Measurements from ENCODE around the gene PTRH1.

The PTRH1 gene

DNA sequence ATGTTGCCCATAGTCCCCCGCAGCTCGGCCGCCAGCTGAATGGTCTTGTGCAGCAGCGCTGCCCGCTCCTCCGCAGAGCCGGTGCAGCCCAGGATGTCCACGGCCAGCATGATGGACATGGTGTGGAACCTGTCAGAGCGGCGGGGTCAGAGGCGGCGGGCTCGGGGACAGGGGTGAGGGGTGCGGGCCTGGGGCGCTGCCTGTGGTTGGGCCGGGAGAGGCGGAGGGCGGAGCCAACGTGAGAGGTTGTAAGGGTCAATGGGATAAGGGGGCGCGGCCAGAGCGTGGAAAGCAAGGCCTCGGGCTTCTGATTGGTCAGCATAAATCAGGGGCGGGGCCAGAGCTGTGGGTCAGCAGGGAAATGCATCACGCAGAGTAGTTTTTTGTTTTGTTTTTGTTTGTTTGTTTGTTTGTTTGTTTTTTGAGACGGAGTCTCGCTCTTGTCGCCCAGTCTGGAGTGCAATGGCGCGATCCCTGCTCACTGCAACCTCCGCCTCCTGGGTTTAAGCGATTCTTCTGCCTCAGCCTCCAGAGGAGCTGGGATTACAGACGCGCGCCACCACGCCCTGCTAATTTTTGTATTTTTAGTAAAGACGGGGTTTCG lies 26.5 kb upstream of the PTRH1 start:
- DNase-seq (ENCODE audit: low read depth) = no peak

DNA sequence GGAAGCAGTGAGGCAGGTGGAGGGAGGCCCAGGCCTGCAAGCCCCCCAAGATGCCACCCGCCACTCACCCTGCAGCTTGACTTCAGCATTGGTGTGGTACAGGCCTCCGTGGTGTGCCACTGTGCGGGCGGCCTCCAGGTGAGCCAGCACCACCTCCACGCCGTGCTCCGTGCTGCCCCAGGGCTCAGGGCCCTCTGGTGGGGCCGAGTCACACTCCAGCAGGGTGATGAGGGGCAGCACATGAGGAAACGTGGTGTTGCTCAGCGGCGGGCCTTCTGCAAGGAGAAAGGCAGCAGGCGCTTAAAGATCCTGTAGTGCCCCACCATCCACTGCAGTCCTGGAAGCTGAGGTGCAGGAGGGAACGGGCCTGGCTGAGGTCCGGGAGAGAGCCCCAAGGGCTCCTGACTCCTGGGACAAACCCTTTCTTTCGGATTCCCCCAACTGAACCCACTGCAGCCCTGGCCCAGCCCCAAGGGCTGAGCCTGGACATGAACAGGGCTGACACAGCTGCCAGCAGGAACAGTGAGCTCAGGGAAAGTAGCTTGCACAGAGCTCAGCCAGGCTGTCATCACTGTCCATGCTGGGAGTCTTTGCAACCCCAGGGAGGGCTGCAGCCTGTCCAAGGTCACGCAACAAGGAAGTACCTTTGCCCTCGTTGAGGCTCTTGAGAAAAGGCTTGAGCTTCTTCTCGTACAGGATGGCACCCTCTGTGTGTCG lies 24.3 kb upstream of the PTRH1 start:
- no peak for DNase-seq (ENCODE audit: low read depth)

DNA sequence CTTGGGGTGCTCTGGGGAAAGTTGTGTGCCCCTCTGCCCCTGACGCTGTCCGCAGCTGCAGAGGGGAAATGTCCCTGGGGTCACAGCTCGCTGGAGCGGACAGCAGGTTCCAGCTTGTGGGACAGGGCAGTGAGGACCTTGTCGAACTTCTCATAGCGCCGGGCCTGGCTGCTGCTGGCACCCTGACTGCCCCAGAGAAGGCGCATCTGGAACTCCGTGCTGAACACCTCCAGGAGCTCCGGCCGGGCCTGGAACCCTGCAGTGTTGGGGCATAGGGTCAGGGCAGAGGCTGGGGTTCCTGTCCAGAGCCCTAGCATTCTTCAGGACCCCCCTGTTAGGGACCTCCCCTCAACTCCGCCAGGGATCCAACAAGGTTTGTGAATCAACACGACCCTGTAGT lies 23.2 kb upstream of the PTRH1 start:
- DNase-seq (ENCODE audit: low read depth) = no peak

DNA sequence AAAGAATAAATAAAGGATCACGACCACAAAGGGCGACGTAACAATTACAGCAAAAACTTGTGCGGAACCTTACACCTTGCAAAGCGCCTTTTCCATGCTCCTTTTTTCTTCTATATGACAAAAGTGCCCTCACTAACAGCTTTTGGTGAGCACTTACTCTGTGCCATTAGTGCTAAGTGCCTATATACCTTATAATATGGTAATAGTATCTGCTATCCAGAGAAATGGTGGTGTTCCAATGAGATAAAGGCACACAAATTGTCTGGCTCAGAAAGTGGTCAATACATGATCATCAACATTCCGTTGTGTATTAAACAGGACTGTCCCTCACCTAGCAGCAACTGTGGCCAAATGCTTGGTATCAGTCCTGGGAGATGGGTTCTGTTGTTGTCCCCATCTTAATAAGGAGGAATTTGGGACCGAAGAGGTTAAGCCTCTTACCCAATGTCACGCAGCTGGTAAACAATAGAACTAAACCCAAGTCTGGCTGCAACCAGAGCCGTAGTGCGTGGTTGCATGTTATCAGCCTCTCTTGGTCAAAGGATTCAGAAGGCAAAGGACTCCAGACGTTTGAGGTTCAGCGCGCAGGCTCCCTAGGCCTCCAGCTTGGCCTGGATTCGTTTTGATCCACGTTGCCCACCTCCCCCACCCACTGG lies 20.2 kb upstream of the PTRH1 start:
- no peak for DNase-seq (ENCODE audit: low read depth)

DNA sequence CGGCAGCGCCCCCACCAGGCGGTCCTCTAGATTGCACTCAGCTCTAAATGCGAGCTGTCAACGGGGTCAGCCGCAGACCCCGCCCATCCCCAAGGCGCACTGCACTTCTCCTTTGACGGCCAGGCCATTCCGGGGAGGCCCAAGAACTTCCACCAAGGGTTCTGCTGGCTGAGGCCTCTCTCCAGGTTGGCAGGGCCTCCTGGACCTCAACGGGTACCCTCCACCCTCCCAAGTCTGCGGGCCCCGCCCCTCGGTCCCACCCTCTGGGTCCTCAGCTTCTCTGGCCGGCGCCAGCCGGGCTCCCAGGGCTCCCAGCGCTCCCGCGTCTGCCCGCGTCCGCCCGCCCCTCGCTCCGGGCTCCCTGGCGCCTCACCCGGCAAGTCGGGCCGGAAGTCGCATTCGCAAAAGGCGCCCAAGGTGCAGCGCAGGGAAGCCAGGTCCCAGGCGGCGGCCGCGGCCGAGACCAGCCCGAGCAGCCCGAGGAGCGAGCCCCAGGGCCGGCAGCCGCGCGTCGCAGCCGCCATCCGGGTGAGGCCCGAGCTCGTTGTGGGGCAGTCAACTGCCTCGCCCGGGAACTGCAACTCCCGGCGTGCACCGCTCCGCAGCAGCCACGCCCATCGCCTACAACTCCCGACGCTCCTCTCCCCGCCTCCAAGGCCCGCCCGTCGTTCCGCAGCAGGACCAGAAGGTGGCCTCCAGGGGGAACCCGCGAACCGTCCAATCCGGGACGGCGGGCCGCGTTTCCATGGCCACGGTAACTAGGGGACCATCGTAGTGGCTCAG lies 19.5 kb upstream of the PTRH1 start, which contains the start of gene TOR2A:
TOR2A (minus strand) TSS at position 548 of the 783 bp plus-strand sequence; CDS start at position 524, 24 bp downstream.
- DNase-seq (ENCODE audit: low read depth) = peak; percentile 71

DNA sequence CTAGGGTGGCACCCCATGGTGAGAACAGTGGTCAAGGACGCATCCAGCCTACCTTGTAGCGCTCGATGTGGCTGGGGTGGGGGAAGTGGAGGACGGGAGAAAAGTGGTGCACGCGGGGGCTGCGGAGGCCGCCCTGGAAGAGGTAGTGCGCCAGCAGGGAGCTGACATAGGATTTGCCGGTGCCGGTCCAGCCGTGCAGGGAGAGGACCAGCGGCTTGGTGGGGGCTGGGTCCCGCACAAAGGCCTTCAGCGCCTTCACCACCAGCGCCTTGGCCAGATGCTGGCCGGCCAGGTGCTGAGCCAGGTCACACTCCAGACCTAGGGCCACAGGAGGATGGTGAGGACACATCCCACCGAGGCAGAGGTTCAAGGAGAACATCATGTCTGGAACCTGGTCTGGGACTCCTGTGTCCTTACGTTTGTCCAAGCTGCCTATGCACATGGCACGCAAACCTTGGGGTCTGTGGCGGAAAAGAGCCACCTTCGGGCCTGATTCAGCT lies 18.8 kb upstream of the PTRH1 start:
- DNase-seq (ENCODE audit: low read depth) = no peak

DNA sequence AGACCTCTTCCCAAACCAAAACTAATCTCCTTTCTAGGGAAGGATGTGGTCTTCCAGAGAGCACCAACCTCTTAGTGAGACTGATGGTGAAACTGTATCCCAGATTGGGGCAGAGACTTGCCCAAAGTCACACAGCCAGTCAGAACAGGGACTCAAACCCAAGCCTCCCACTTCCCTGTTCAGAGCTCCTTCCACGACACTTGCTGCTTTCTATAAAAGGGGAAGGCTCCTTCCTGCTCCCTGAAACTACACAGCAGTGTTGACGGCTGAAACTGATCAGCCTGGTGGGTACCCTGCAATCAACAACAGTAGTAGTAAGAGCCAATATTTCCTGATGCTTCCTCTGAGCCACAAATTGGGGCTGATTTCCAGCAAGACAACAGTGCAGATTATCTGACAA lies 18.2 kb upstream of the PTRH1 start:
- DNase-seq (ENCODE audit: low read depth) = no peak

DNA sequence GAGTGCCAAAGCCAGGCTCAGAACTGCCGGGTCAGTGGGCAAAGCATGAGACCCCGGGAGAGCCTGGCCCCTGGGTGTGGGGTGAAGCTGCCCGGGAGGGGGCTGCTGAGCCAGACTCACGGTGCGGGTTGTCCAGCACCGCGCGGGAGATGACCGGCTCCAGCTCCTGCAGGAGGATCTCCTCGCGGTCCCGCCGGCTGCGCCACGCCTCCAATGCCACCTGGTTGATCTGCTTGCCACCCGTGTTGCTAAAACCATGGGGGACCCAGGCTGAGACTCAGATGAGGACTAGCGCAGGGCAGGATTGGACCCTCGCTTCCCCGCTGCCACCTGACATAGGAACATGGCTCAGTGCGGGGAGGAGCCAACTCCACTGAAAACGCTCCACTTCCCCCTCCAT lies 17.0 kb upstream of the PTRH1 start:
- DNase-seq (ENCODE audit: low read depth) = no peak

DNA sequence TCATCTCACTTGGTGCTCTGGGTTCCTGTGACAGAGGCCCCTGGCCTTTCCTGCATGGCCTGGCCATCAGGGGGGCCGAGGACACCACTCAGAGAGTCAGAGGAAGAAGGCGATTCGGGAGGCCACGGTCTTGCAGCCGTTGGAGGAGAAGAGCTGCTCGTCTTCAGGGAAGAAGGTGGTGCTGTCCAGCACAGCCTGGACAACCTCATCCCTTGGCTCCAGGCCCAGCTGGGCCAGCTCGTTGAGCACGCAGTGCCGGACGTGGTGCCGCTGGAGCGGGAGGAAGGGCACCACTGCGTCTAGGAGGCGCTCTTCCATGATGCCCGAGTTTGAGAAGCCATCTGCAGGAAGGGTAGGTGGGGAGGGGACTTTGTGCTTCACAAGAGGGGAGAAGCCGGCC lies 16.5 kb upstream of the PTRH1 start:
- DNase-seq (ENCODE audit: low read depth) = no peak

DNA sequence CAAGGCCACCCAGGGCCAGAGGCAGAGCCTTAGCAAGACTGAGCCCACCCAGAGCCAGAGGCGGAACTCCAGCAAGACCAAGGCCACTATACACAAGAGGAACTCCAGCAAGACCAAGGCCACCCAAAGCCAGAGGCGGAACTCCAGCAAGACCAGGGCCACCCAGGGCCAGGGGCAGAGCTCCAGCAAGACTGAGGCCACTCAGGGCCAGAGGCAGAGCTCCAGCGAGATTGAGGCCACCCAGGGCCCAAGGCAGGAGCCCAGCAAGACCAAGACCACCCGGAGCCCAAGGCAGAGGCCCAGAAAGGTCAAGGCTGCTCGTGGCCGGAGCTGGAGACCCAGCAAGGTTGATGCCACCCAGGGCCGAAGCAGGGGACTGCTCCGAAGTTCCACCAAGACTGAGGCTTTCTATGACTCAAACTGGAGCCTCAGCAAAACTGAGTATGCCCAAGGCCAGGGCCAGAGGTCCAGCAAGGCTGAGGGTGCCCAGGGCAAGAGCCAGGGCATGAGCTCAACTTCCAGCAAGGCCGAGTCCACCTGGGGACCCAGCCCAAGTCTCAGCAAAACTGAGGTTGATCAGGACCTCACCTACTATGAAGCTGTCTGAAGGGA lies 15.4 kb upstream of the PTRH1 start:
- no peak for DNase-seq (ENCODE audit: low read depth)

DNA sequence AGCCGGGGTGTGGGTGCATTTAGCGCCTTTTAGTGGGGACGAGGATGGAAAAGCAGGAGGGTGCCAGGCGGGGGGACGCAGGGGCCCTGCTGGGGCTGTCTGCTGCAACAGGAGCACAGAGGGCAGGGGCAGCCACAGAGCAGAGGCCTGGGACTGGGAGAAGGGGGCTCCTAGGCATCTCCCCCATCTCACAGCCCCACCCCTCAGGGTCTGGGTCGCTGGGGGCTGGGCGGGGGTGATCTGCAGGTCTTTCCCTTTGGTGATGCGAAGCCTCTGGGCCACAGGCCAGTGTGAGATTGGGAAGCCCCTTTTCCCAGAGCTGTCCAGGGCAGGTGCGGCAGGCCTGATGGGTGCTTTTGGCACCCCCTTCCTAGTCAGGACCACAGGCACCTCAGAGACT lies 14.8 kb upstream of the PTRH1 start:
- DNase-seq (ENCODE audit: low read depth) = no peak

DNA sequence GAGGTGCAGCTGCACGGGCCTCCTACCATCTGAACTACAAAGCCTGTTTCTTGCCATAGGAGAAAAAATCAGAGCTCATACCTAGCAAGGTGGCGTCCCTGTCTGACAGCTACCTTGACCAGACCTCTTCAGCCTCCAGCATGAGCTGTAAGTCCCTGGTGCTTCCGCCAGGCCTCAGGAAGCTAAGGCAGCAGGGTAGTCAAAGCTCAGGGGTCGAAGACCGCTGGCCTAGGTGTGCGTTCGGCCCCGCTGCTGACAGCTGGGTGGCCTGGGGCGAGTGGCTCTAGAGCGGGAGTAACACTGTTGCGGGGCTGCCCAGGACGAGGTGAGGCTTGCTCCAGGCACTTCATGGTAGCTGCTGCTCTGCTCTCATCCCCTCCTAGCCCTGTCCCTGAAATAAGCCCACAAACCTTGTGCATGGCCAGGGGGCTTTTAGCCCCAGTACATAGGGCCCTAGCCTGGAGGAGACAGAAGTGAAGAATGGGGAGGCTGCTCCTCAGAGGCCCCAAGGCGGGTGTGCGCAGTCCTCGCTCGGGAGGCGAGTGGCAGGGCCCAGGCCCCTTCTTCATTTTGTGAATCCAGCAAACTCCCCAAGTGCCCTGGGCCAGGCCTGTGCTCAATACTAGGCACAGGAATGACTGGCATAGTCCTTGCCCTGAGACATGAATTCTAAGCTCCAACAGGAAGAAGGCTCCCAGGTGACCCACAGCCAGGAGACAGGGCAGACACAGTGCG lies 14.2 kb upstream of the PTRH1 start:
- DNase-seq (ENCODE audit: low read depth) = no peak

DNA sequence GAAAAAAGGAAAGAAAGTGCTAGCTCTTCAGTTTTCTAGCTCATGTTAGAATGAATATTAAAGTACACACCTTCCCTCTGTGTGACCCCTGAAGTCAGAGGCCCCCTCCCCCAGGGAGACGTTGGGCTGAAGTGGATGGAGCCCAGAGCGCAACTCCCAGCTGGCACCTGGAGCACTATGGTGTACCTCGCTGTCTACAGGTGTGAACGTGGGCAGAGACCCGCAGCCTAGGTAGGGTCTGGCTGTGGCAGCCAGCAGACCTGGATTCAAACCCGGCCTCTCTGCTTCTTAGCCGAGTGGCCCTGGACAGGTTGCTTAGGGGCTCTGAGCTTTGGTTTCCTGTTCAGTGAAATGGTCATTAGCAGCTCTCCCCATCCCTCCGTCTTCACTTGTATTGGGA lies 13.3 kb upstream of the PTRH1 start:
- no peak for DNase-seq (ENCODE audit: low read depth)

DNA sequence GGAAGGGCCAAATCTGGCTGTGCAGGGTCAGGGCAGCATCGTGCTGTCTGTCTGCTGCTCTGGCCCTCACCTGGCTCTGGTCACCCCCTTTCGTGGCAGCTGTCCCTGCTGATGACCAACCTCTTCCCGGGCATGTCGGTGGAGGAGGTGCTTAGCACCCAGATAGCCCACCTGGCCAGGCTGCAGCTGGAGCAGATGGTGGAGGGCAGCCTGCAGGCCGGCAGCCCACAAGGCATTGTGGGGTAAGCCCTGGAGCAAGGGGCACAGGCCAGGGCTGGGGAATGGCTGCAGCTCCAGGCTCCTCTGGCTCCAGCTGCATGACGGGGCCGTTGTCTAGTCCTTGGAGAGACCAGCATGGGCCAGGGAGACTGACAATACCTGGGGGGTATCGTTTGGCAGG lies 11.4 kb upstream of the PTRH1 start:
- DNase-seq (ENCODE audit: low read depth) = no peak

DNA sequence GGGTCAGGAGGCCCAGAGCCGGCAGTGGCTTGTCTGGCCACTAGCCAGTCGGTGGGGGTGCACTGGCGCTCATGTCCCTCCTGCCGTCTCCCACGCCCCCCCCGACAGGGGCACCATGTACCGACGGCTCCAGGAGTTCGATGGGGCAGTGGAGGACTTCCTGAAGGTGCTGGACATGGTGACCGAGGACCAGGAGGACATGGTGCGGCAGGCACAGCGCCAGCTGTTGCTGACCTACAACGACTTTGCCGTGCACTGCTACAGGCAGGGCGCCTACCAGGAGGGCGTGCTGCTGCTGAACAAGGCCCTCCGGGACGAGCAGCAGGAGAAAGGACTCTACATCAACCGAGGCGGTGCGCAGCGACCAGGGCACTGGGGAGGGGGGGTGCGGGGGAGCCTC lies 8.5 kb upstream of the PTRH1 start:
- no peak for DNase-seq (ENCODE audit: low read depth)

DNA sequence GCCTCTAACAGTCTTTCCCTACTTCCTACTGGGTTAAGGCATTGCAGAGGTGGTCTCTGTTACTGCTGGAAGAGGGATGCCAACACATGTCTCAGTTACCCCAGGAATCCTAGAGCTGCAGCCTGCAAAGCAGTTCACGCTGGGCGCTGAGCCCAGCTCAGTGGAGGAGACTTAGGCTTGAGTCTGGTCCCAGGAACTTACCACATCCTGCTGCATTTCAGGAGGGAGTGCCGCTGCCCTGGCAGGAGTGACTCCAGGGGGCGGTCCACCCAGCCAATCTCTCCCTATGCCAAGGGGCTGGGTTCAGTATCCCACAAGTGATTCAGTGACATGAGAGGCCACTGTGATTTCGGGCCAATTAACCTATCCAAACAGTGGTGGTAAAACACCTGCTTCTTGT lies 8.0 kb upstream of the PTRH1 start:
- peak; percentile 62 for DNase-seq (ENCODE audit: low read depth)

DNA sequence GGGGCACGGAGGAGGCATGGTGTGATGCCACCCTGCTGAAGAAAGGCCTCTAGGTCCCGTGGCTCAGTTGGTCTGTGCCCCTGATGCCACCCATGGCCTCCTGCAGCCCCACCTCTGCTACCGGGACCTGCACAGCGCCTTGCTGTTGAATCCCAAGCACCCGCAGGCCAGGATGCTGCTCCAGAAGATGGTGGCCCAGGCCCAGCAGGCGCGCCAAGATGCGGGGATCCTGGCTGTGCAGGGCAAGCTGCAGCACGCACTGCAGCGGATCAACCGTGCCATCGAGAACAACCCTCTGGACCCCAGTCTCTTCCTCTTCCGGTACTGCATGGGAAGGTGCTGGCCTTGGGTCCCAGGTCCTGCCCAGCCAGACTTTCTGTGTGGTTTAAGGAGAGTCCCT lies 7.5 kb upstream of the PTRH1 start:
- DNase-seq (ENCODE audit: low read depth) = no peak

DNA sequence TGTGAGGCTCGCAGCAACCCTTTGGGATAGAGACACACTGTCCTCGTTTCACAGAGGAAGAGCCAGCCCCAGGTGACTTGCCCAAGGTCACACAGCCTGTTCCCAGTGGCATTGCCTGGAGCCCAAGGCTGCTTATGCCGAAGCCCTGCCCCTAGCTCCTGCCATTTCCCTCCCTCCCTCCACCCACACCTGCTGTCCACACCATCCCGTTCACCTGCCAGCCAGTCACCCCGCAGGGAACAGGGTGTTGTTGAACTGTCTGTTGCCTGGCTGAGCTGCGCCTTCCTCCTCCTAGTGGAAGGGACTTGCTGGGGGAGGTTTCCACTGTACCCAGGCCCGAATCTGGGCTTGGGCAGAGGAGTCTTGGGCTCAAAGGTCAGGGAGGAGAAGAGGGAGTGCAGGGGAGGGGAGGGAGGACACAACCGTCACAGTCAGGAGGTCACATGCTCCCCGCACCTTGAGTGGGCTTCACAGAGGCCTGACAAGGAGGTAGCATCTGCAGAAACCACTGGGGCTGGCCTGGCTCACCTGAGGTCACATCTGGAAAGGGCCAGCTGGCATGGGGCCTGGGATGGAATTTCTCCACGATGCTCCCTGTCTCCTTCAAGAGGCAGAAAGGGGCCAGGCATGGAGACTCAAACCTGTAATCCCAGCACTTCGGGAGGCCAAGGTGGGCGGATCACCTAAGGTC lies 6.7 kb upstream of the PTRH1 start:
- DNase-seq (ENCODE audit: low read depth) = no peak

DNA sequence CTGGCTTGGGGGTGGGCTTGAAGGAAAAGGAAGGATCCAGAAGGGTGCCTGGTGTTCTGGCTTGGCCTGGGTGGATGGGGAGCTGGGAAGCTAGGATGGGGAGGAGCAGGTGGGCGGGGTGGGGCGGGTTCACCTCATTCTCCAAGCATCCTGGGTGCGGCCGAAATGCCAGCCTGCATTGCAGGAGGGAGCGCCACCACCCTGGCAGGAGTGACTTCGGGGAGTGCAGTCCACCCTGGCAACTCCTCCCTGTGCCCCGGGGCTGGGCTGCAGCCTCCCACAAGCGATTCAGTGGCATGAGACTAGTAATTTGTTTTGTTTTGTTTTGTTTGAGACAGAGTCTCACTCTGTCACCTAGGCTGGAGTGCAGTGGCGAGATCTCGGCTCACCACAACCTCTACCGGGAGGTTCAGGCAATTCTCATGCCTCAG lies 5.9 kb upstream of the PTRH1 start:
- DNase-seq (ENCODE audit: low read depth) = no peak

DNA sequence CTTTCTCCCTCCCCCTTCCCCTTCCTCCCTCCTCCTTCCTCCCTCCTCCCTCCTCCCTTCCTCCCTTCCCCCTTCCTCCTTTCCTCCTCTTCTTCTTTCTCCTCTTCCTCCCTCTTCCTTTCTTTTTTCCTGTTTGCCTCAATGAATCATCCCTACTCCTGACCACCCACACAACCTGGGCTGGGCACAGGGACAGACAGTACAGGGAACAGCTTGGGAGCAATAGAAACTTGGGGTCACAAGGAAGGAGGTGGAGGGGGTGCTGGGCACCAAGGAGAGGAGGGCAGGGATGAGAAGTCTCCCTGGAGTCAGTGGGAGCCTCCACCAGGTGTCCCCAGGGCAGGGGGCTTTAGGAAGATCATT lies 5.4 kb upstream of the PTRH1 start:
- no peak for DNase-seq (ENCODE audit: low read depth)
